GM18508 (cell line): Measurements from ENCODE around the gene DPYSL4.

Experiments used
- ATAC-seq: cut with Tn5 transposase; IDR thresholded peaks from one replicate; pipeline ENCODE4 v1.9.1; 2021; ENCODE audit warnings: moderate number of reproducible peaks; ENCODE audit not compliant: insufficient read depth, unreplicated experiment

The DPYSL4 gene

GRCh38 chr10:132253092-132253687, 66.4 kb downstream of the DPYSL4 start:
- no peak for ATAC-seq

DNA sequence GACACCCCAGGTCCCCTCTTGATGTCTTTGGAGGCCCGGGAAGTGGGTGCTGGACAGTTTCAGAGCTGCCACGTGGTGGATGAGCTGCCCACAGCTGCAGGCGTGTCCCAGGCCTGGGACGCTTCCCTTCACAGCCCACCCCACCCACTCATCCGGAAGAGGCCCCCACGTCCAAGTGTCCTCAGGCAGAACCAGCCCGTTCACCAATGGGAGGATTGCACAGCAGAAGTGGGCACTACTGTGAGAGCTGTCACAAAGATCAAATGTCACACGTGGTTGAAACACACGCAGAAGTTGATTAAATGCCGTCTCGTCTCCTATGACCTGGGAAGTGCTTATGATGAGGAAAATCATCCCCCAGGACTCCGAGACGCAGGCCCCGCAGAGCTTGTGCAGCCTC, 68.1 kb downstream of the DPYSL4 start:
- ATAC-seq = no peak
